ENCODE measurements around the gene SEC23B.
A peak's percentile ranks its signal among the peaks of the same experiment; 100 is the strongest.

The SEC23B gene

DNA sequence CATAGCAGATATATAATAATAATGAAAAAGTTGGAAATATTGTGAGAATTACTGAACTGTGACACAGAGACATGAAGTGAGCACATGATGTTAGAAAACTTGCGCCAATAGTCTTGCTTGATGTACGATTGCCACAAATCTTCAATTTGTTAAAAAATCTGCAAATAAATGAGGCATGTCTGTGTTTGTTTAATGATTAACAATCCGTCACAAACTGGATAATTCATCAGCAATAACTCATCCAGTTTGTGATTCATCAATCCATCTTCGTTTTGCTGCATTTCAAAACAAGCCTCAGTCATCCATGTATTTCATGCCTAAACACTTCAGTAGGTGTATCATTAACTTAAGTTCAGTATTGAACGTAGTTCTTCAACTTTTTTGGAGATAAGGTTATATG, 34.0 kb downstream of the SEC23B start:
- TF ChIP-seq CTCF (IDR thresholded peaks at IDR 0.05; ENCODE audit: borderline replicate concordance, insufficient read depth, low read depth, low read length), result no peak
- H3K4me3 ChIP-seq (ENCODE audit: low read depth, low read length), result no peak overlapping the region

DNA sequence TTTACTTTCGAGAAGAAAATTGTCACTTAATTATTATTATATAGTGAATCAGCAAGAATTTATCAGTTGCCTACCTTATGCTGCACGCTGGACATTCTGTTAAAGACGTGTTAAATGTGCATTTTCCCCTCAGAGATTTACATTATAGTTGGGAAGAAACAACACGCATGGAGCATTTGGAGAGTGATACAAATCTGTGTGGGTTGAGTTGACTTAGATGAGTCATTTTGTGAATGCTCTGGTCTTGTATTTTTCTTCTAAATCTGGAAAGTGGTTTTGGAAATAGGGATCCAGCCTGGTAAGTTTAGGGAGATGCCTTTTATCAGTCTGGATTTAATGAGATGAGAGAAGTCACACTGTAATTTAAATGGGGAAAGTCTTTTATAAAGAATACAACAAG, 35.5 kb downstream of the SEC23B start:
- no peak for TF ChIP-seq CTCF (IDR thresholded peaks at IDR 0.05; ENCODE audit: borderline replicate concordance, insufficient read depth, low read depth, low read length)
- H3K4me3 ChIP-seq (ENCODE audit: low read depth, low read length), result no peak overlapping the region

- H3K4me3 ChIP-seq (ENCODE audit: low read depth, low read length), result no peak overlapping the region
- no peak for TF ChIP-seq CTCF (IDR thresholded peaks at IDR 0.05; ENCODE audit: borderline replicate concordance, insufficient read depth, low read depth, low read length)
Observed at GRCh38 chr20:18543932-18544331, 36.2 kb downstream of the SEC23B start.

DNA sequence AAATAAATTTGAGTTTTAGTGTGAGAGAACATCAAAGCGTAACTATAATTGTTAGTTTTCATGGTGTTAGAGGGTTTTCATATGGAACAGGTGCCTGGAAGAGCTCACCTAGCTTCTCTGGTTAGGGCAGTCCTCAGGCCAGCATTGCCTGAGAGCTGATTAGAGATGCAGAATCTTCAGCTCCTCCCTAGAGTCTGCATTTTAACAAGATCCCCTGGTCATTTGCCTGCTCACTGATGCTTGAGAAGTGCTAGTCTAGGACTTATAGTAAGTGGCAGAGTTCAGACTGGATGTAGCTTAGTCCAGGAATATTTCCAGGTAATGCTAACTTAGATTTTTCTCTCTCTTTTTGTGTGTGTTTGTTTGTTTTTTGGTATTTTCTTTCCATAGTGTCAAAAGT, 37.8 kb downstream of the SEC23B start:
- H3K4me3 ChIP-seq (ENCODE audit: low read depth, low read length), result no peak overlapping the region
- no peak for TF ChIP-seq CTCF (IDR thresholded peaks at IDR 0.05; ENCODE audit: borderline replicate concordance, insufficient read depth, low read depth, low read length)

DNA sequence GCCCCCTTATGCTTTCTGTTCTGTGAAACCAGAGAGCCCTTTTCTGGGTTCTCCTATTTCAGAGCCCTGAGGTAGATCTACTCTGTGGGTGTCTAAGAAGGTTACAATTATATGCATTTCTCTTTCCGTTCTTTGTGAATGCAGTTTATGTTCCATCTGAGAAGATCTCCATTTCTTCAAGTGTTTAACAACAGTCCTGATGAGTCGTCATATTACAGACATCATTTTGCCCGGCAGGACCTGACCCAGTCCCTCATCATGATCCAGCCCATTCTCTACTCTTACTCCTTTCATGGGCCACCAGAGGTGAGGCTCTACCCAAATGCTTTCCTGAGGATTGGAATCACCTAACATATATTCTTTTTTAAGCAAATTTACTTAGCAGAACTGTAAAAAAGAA, 40.7 kb downstream of the SEC23B start:
- no peak overlapping the region for H3K4me3 ChIP-seq (ENCODE audit: low read depth, low read length)
- no peak for TF ChIP-seq CTCF (IDR thresholded peaks at IDR 0.05; ENCODE audit: borderline replicate concordance, insufficient read depth, low read depth, low read length)

DNA sequence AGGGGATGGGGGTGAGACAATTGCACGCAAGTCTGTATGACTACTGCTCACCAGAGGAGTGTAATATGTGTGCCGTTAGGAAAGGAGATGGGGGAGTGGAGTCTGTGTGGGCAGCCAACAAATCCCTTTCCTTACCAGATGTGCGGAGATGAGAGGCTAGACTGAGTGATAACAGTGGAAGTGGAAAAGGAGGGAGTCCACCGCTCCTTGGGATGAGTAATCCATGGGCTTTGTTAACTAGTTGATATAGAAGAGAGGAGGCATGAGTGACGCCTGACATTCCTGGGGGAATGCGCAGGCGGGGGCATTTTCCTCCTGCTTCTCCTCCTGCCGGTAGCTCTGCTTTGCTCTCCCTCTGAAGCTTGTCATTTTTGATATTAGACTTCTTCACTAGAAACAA, 46.0 kb downstream of the SEC23B start:
- no peak for TF ChIP-seq CTCF (IDR thresholded peaks at IDR 0.05; ENCODE audit: borderline replicate concordance, insufficient read depth, low read depth, low read length)
- H3K4me3 ChIP-seq (ENCODE audit: low read depth, low read length), result no peak overlapping the region

DNA sequence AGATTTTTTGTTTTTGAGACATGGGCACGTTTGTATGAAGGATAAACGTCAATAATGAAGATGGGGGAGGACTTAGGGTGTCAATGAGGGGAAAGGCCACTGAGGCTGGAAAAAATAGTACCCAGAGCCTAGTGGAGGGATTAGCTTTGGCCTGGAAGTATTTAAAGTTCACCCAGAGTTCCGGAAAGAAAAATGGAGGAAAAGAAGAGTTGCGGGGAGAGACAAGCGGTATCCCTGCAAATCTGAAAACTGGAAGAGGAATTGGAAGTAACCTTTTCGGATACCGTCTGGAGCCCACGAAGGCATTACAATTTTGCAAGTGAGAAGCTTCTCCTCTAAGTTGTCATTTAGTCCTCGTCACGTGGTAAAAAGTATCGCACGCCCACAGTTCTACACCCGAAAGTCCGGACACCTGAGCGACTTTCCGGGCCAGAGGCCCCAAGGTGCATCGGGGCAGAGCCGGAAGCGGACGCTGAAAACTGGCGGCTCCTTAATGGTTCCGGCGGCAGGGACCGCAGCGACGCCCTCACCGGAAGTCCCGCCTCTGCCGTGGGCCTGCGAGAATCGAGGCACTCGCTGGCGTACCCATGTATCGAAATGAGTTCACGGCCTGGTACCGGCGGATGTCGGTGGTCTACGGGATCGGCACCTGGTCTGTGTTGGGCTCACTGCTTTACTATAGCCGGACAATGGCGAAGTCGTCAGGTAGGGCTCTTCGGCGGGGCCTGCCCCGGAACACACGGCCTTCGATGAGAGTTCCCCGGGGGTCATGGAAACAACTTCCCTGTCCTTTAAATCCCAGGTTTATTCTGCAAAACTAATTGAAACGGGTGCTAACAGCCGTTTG, 59.4 kb downstream of the SEC23B start, which contains the start of gene SMIM26:
TSS of gene SMIM26 (plus strand) at position 541 of the 847 bp plus-strand sequence. CDS start at position 588, 47 bp downstream.
- no peak for TF ChIP-seq CTCF (IDR thresholded peaks at IDR 0.05; ENCODE audit: borderline replicate concordance, insufficient read depth, low read depth, low read length)
- H3K4me3 ChIP-seq (ENCODE audit: low read depth, low read length), result peak within 1 kb of the TSS; percentile 49
